Esophagus muscularis mucosa (tissue), 4 donors: ENCODE data around the gene UST. TPM values are rescaled to one million over a fixed set of nuclear protein-coding genes. Genes with fewer than 3 reads are reported as not detected.

Experiments used
- DNase-seq: peaks from one replicate; pipeline ENCODE4 v3.0.0-alpha.2; 2017; ENCODE audit errors: extremely low spot score
- H3K27ac ChIP-seq, 4 donors: fragments of 200-600 bp; sonication (generic); replicated peaks in 1 of 4; 1 replicate in 3 of 4; 2 replicates in 1 of 4; pipeline ENCODE4 v1.5.1; 2016 to 2019; ENCODE audit warnings: mild to moderate bottlenecking in 1 of 4
- H3K27me3 ChIP-seq, 4 donors: fragments of 200-600 bp; sonication (generic); one replicate each; pipeline versions ENCODE4 v1.5.1 to v1.6.0; 2016 to 2019
- H3K36me3 ChIP-seq, 4 donors: fragments of 200-600 bp; sonication (generic); one replicate each; pipeline ENCODE4 v1.5.1; 2016 to 2019
- H3K4me1 ChIP-seq, 4 donors: fragments of 200-600 bp; sonication (generic); one replicate each; pipeline ENCODE4 v1.5.1; 2016 to 2019
- H3K4me3 ChIP-seq, 4 donors: fragments of 200-600 bp; sonication (generic); 1 replicate in 2 of 4; 2 replicates in 2 of 4; pipeline ENCODE4 v1.5.1; 2016 to 2019; ENCODE audit warnings: mild to moderate bottlenecking in 4 of 4, moderate library complexity in 1 of 4
- H3K9me3 ChIP-seq, 4 donors: fragments of 200-600 bp; sonication (generic); 1 replicate in 3 of 4; 2 replicates in 1 of 4; pipeline ENCODE4 v1.5.1; 2016 to 2019
- EP300 ChIP-seq: sonication (generic); formaldehyde crosslinking; IDR thresholded peaks from one replicate; pipeline ENCODE4 v1.6.1; 2017; ENCODE audit warnings: antibody characterized with exemption
- POLR2A ChIP-seq: fragments of 450-650 bp; IDR thresholded peaks from one replicate; pipeline ENCODE4 v1.6.1; 2017; ENCODE audit warnings: antibody characterized with exemption, moderate library complexity, mild to moderate bottlenecking, low read depth
- POLR2AphosphoS5 ChIP-seq, 2 donors: sonication (generic); formaldehyde crosslinking; IDR thresholded peaks; one replicate each; pipeline ENCODE4 v1.6.1; 2017; ENCODE audit warnings: antibody characterized with exemption in 2 of 2
- WGBS: methylation state at CpG from one replicate; pipeline ENCODE4 v1.1.5; 2018; 5-methylcytosine and 5-hydroxymethylcytosine counted together
- intact Hi-C: fragments of 100-400 bp; cut with DNase I; formaldehyde crosslinking; loops from one replicate; pipeline ENCODE4 v1.15.1; 2023
- total RNA-seq, 4 donors: library from RNA; depleted of rRNA; stranded (reverse); fragments of >200 nt; gene quantifications; one replicate each; pipeline versions ENCODE4 v1.1.0 to v1.2.1, GENCODE V29; 2016
- TF ChIP-seq, protein P1 (sequence below), 3 experiments: fragments of 200-600 bp in 2 of 3; fragments of 450-650 bp in 1 of 3; sonication (generic) in 2 of 3; IDR thresholded peaks; one replicate each; pipeline ENCODE4 v1.5.1; 2017 to 2019; ENCODE audit warnings: antibody characterized with exemption in 3 of 3, mild to moderate bottlenecking in 2 of 3, moderate library complexity in 1 of 3

Gene UST
- total RNA-seq, 4 donors from 2014 or later = 29.1 to 46.3 (median 32.4) TPM

DNA sequence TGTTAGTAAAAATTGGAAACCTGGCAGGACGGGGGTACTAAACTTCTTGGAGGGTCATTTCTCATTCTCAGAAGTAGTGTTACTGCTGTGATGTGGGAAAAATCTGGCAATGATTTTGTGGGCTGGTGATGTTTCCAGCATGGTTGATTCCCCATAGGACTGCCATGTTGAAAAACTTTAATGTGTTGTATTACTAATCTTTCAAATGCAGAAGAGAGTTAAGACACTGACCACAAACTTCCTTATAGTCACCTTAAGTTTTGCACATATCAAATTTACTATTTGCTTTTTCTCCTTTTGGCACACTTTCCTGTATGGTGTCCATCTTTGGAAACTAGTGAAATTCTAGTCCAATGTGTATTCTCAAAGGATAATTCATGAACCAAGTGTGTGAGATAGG is 334.5 kb downstream of the UST start:
- no peak for DNase-seq
- no peak for TF ChIP-seq EP300
- TF ChIP-seq POLR2A = no peak
- TF ChIP-seq POLR2AphosphoS5 (IDR thresholded peaks at IDR 0.05) = no peak
- TF ChIP-seq, protein P1, sequence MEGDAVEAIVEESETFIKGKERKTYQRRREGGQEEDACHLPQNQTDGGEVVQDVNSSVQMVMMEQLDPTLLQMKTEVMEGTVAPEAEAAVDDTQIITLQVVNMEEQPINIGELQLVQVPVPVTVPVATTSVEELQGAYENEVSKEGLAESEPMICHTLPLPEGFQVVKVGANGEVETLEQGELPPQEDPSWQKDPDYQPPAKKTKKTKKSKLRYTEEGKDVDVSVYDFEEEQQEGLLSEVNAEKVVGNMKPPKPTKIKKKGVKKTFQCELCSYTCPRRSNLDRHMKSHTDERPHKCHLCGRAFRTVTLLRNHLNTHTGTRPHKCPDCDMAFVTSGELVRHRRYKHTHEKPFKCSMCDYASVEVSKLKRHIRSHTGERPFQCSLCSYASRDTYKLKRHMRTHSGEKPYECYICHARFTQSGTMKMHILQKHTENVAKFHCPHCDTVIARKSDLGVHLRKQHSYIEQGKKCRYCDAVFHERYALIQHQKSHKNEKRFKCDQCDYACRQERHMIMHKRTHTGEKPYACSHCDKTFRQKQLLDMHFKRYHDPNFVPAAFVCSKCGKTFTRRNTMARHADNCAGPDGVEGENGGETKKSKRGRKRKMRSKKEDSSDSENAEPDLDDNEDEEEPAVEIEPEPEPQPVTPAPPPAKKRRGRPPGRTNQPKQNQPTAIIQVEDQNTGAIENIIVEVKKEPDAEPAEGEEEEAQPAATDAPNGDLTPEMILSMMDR (IDR thresholded peaks at IDR 0.05) = no peak
- no peaks in the 10 kb centered on the region for H3K27me3 ChIP-seq
- intact Hi-C loops = loop anchor here (10.0 kb wide), 1 partner anchor 234 kb away; the partner anchor contains the start of gene TAB2
- 94% methylated on average over 1 of the region's 1 CpG for WGBS
- peaks cover 18 to 35% (median 28%) of the 10 kb centered on the region in 4 donors for H3K4me1 ChIP-seq
- H3K27ac ChIP-seq = peak overlapping the region in 2 of 4 donors; percentile 65 to 73
- H3K9me3 ChIP-seq = no peaks in the 10 kb centered on the region
- no peaks in the 10 kb centered on the region for H3K36me3 ChIP-seq
- H3K4me3 ChIP-seq = no peak overlapping the region

DNA sequence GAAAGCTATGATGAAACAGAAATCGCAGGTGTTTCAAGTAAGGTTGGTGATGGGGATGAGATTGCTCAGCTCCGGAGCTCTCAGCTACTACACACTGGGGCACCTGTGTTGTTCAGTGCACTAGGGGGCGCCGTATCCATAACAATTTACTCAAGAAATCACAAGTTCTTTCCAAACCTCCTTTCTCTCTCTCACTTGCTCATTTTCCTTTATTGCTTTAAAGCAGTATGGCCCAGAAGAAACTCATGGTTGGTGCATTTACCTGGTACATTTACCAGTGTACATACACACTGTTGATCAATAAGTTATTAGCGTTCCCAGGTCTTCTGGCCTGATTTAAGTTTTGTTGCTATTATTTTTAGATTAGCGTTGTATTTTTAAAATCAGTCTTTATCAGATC is 335.5 kb downstream of the UST start:
- Histone ChIP-seq H3K4me1 (peaks cover 18 to 35% (median 28%) of the 10 kb centered on the region in 4 donors), H3K9me3 (no peaks in the 10 kb centered on the region), H3K4me3 (no peak overlapping the region), H3K36me3 (no peaks in the 10 kb centered on the region), H3K27me3 (no peaks in the 10 kb centered on the region), H3K27ac (no peak overlapping the region)
- WGBS = 30% methylated on average over 6 of the region's 6 CpGs
- intact Hi-C loops = loop anchor here (1.0 to 10.0 kb wide), 3 partner anchors 232 to 434 kb away; partner anchors contain the start of gene TAB2
- DNase-seq = no peak
- TF ChIP-seq, protein P1 (IDR thresholded peaks at IDR 0.05) = peak; percentile 73 to 79 (median 76)
- TF ChIP-seq POLR2A = no peak

DNA sequence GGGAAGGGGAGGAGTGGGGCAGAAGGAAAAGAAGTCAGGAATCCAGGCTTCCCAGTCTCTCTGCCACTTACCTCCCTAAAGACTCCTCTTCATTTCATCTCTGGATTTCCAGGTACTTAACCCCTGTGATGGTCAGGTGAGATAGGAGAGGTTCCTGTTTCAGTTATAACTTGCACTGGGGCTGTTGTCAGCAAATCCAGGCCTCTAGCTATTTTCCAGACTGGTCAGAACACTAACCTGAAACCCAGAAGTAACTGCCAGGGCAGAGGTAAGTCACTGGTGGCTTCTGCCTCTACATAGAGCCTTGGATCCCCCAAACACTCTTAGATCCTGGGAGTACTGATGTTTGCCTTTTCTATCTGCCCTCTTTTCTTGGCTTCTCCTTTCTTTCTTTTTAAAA is 337.2 kb downstream of the UST start:
- Histone ChIP-seq H3K27me3 (no peaks in the 10 kb centered on the region), H3K9me3 (no peaks in the 10 kb centered on the region), H3K4me1 (peaks cover 18 to 35% (median 28%) of the 10 kb centered on the region in 4 donors), H3K4me3 (no peak overlapping the region), H3K27ac (no peak overlapping the region), H3K36me3 (no peaks in the 10 kb centered on the region)
- TF ChIP-seq EP300 (no peak), POLR2AphosphoS5 (IDR thresholded peaks at IDR 0.05) (no peak), POLR2A (no peak)
- TF ChIP-seq, protein P1 (IDR thresholded peaks at IDR 0.05) = no peak
- intact Hi-C loops = loop anchor here (10.0 kb wide), 1 partner anchor 231 kb away; the partner anchor contains the start of gene TAB2
- DNase-seq = no peak

DNA sequence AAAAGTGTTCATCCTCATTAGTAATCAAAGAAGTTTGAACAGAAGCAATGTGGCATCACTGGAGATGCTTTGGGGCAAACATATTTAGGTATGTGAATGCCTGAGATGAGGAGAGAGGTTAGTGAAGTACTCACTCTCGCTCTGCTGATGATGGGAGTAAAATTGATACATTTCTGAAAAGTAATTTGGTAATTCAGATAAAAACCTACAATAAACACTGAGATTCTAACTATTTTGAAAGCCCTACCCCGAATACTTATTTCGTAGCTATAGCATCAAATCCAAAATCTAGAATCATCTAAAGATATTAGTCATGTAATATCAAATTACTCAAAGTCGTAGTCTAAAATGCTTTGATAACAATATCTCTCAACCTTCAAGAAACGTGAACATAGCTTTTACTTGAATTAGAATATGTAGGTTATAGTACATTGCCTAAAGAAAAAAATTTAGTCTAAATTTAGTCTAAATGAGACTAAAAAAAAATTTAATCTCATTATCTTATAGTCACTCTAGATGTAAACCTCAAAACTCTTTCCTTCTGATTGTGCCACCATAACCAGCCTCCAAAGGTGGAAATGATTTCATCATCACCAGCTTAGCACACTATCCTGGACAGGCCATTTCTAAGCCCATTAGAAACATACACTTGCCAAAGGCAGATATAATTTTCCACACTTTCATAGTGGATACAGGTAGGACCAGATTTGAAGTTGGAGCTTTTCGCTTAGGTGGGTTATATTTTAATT is 338.2 kb downstream of the UST start:
- no peak for DNase-seq
- TF ChIP-seq, protein P1 (IDR thresholded peaks at IDR 0.05) = no peak
- TF ChIP-seq POLR2A (no peak), POLR2AphosphoS5 (IDR thresholded peaks at IDR 0.05) (no peak), EP300 (no peak)
- intact Hi-C loops = loop anchor here (10.0 kb wide), 1 partner anchor 230 kb away; the partner anchor contains the start of gene TAB2
- H3K4me3 ChIP-seq = no peak overlapping the region
- no peak overlapping the region for H3K27ac ChIP-seq
- 95% methylated on average over 6 of the region's 6 CpGs for WGBS
- no peaks in the 10 kb centered on the region for H3K9me3 ChIP-seq
- H3K36me3 ChIP-seq = no peaks in the 10 kb centered on the region
- no peaks in the 10 kb centered on the region for H3K27me3 ChIP-seq
- H3K4me1 ChIP-seq = peaks cover 10 to 26% (median 19%) of the 10 kb centered on the region in 4 donors
